Gastroesophageal sphincter (tissue), 4 donors: ENCODE results near the gene ARHGEF16. TPM values are rescaled to one million over a fixed set of nuclear protein-coding genes. Genes with fewer than 3 reads are reported as not detected.

Experiments
- ATAC-seq: fragments of 150-250 bp; one replicate; pipeline ENCODE4 v1.9.1; 2016; ENCODE audit warnings: mild to moderate bottlenecking, moderate library complexity
- H3K27ac ChIP-seq, 4 donors: fragments of 200-600 bp; sonication (generic) in 3 of 4; 1 replicate in 3 of 4; 2 replicates in 1 of 4; pipeline ENCODE4 v1.5.1; 2016 to 2019
- H3K27me3 ChIP-seq: fragments of 200-600 bp; sonication (generic); one replicate; pipeline ENCODE4 v1.5.1; 2019
- H3K36me3 ChIP-seq, 2 donors: fragments of 200-600 bp; sonication (generic); one replicate each; pipeline ENCODE4 v1.5.1; 2019; ENCODE audit warnings: control low read depth in 1 of 2
- H3K4me1 ChIP-seq, 3 donors: fragments of 200-600 bp; sonication (generic); 1 replicate in 2 of 3; 2 replicates in 1 of 3; pipeline ENCODE4 v1.5.1; 2016 to 2019; ENCODE audit warnings: control low read depth in 2 of 3
- H3K4me3 ChIP-seq, 2 donors: fragments of 200-600 bp; sonication (generic); one replicate each; pipeline ENCODE4 v1.5.1; 2019; ENCODE audit warnings: mild to moderate bottlenecking in 1 of 2, moderate library complexity in 1 of 2
- H3K9me3 ChIP-seq, 3 donors: fragments of 200-600 bp; sonication (generic); one replicate each; pipeline ENCODE4 v1.5.1; 2017 to 2019; ENCODE audit warnings: control low read depth in 2 of 3
- EP300 ChIP-seq: sonication (generic); formaldehyde crosslinking; IDR thresholded peaks from one replicate; pipeline ENCODE4 v1.6.1; 2017; ENCODE audit warnings: antibody characterized with exemption, mild to moderate bottlenecking
- POLR2A ChIP-seq, 2 donors: fragments of 450-650 bp; IDR thresholded peaks; one replicate each; pipeline ENCODE4 v1.6.1; 2017; ENCODE audit warnings: antibody characterized with exemption in 2 of 2, mild to moderate bottlenecking in 2 of 2, moderate library complexity in 1 of 2
- POLR2AphosphoS5 ChIP-seq: sonication (generic); formaldehyde crosslinking; IDR thresholded peaks from one replicate; pipeline ENCODE4 v1.6.1; 2017; ENCODE audit warnings: antibody characterized with exemption
- WGBS, 2 donors: methylation state at CpG; one replicate each; pipeline ENCODE4 v1.1.5; 2018; ENCODE audit warnings: low coverage in 1 of 2; 5-methylcytosine and 5-hydroxymethylcytosine counted together
- total RNA-seq, 4 donors: library from RNA; depleted of rRNA; stranded (reverse); fragments of >200 nt; gene quantifications; one replicate each; pipeline ENCODE4 v1.1.0, GENCODE V29; 2016
- TF ChIP-seq, protein P1 (sequence below), 4 experiments: fragments of 200-600 bp in 2 of 4; fragments of 450-650 bp in 2 of 4; sonication (generic) in 1 of 4; IDR thresholded peaks; one replicate each; pipeline ENCODE4 v1.5.1; 2017 to 2019; ENCODE audit warnings: antibody characterized with exemption in 4 of 4, mild to moderate bottlenecking in 2 of 4, moderate library complexity in 2 of 4

ARHGEF16 gene
- total RNA-seq, 4 donors from 2014 or later = 0.54 to 2.3 (median 0.87) TPM

DNA sequence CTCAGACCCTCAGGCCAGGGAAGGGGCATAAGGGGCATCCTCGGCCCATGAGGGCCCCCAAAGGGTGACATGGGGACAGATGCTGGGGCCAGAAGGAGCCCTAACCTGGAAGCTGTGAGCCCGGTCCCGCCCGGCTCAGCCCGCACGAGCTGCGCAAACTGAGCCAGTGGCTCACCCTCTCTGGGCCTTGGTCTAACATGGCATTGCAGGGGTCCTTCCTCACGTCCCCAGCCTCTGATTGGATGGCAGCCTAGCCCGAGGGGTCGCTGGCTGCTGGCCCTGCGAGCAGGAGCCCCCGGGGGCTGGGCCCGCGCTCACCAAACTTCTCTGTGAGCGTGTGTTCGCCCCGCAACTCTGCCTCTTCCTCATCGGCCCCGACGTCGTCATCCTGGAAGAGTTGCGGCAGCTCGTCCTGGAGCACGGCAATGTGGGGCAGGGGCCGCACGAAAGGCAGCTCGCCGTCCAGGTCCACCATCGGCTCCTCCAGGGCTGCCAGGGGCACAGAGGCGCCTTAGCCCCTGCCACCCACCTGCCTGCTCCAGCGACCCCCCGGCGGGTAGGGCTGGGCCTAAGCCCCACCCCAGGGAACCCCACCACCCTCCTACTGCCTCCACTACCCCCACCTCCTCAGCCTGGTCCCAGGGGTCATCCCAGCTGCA is 54.4 kb downstream of the ARHGEF16 start:
- no peak for ATAC-seq
- H3K4me1 ChIP-seq = peaks cover 0 to 11% (median 0%) of the 10 kb centered on the region in 3 donors
- WGBS, 2 donors = 95% methylated on average over 4 of the region's 33 CpGs; no CpG with 5 or more reads in 1 of the 2 donors
- H3K27me3 ChIP-seq = no peaks in the 10 kb centered on the region
- no peak overlapping the region for H3K4me3 ChIP-seq
- H3K9me3 ChIP-seq = no peaks in the 10 kb centered on the region
- TF ChIP-seq POLR2A (IDR thresholded peaks at IDR 0.05) (no peak), EP300 (no peak)
- TF ChIP-seq, protein P1, sequence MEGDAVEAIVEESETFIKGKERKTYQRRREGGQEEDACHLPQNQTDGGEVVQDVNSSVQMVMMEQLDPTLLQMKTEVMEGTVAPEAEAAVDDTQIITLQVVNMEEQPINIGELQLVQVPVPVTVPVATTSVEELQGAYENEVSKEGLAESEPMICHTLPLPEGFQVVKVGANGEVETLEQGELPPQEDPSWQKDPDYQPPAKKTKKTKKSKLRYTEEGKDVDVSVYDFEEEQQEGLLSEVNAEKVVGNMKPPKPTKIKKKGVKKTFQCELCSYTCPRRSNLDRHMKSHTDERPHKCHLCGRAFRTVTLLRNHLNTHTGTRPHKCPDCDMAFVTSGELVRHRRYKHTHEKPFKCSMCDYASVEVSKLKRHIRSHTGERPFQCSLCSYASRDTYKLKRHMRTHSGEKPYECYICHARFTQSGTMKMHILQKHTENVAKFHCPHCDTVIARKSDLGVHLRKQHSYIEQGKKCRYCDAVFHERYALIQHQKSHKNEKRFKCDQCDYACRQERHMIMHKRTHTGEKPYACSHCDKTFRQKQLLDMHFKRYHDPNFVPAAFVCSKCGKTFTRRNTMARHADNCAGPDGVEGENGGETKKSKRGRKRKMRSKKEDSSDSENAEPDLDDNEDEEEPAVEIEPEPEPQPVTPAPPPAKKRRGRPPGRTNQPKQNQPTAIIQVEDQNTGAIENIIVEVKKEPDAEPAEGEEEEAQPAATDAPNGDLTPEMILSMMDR (IDR thresholded peaks at IDR 0.05) = no peak
- H3K36me3 ChIP-seq = peaks cover 0 to 13% of the 10 kb centered on the region in 2 donors
- no peak overlapping the region for H3K27ac ChIP-seq

DNA sequence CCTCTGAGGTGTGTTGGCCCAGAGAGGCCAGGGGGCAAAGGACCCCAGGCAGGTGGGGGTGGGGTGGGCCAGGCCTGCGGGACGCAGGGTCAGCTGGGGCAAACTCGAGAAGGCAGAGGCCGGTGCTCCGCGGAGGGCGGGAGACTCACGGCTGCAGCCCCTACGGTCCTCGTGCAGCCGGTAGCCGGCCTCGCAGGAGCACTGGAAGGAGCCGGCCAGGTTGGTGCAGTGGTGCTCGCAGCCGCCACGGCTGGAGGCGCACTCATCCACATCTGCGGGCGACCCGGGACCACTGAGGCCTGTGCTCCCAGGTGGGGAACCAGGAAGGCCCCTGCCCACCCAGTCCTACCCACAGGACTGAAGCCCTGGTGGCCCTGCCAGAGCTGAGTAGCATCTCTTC is 55.3 kb downstream of the ARHGEF16 start:
- ATAC-seq = no peak
- Histone ChIP-seq H3K36me3 (peaks cover 0 to 13% of the 10 kb centered on the region in 2 donors), H3K4me1 (peaks cover 0 to 7% (median 0%) of the 10 kb centered on the region in 3 donors), H3K9me3 (no peaks in the 10 kb centered on the region), H3K27me3 (no peaks in the 10 kb centered on the region), H3K4me3 (no peak overlapping the region), H3K27ac (no peak overlapping the region)
- no peak for TF ChIP-seq POLR2AphosphoS5
- no peak for TF ChIP-seq POLR2A (IDR thresholded peaks at IDR 0.05)
- no peak for TF ChIP-seq EP300
- TF ChIP-seq, protein P1 (IDR thresholded peaks at IDR 0.05) = no peak
- no CpG with 5 or more reads among the region's 21 CpGs for WGBS, 2 donors

DNA sequence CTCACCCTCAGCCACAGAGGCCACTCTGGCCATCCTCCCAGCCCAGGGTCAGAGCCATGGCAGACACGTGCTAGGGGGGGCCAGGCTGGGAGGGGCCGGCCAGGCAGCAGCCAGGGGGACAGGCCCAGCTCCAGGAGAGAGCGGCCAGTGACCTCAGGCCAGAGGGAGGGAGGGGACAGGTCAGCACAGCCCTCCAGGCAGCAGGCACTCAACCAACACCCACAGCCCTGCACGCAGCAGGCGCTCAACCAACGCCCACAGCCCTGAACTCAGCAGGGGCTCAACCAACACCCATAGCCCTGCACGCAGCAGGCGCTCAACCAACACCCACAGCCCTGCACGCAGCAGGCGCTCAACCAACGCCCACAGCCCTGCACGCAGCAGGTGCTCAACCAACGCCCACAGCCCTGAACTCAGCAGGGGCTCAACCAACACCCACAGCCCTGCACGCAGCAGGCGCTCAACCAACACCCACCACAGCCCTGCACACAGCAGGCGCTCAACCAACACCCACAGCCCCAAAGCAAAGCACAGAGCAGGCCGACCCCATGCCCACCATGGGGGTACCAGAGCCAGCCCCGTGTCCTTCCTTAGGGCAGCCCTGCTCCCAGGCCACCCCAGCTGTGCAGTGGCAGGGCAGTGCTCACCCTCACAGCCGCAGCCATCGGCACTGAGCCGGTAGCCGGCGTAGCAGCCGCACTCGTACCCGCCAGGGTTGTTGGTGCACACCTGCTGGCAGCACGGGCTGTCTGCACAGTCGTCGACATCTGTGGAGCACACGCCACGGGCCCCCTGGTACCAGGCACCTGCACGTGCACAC is 55.9 kb downstream of the ARHGEF16 start:
- no peak overlapping the region for H3K4me3 ChIP-seq
- H3K27me3 ChIP-seq = no peaks in the 10 kb centered on the region
- peaks cover 0 to 13% of the 10 kb centered on the region in 2 donors for H3K36me3 ChIP-seq
- ATAC-seq = no peak
- no peak overlapping the region for H3K27ac ChIP-seq
- H3K9me3 ChIP-seq = no peaks in the 10 kb centered on the region
- TF ChIP-seq POLR2AphosphoS5 (no peak), POLR2A (IDR thresholded peaks at IDR 0.05) (no peak), EP300 (no peak)
- TF ChIP-seq, protein P1 (IDR thresholded peaks at IDR 0.05) = no peak
- H3K4me1 ChIP-seq = peaks cover 0 to under 1% (median 0%) of the 10 kb centered on the region in 3 donors
- WGBS, 2 donors = 80% methylated on average over 1 of the region's 32 CpGs; no CpG with 5 or more reads in 1 of the 2 donors

DNA sequence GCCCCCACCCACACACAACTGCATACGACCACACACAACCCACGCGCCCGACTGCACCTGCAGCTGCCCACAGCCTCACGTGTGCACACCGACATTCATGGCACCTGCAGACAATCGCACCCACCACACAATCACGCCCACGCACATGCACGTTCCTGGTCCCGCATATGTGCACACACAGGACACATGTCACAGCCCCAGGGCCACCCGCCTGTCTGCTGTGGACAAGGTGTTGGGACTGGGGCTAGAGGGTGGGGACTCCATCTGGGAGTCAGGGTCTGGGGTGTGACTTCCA is 56.4 kb downstream of the ARHGEF16 start:
- Histone ChIP-seq H3K27me3 (no peaks in the 10 kb centered on the region), H3K27ac (no peak overlapping the region), H3K4me1 (no peaks in the 10 kb centered on the region), H3K9me3 (no peaks in the 10 kb centered on the region), H3K4me3 (no peak overlapping the region), H3K36me3 (peaks cover 0 to 13% of the 10 kb centered on the region in 2 donors)
- TF ChIP-seq POLR2A (IDR thresholded peaks at IDR 0.05) = no peak
- TF ChIP-seq POLR2AphosphoS5 = no peak
- TF ChIP-seq, protein P1 (IDR thresholded peaks at IDR 0.05) = no peak
- TF ChIP-seq EP300 = no peak
- no peak for ATAC-seq
- no CpG with 5 or more reads among the region's 12 CpGs for WGBS, 2 donors

DNA sequence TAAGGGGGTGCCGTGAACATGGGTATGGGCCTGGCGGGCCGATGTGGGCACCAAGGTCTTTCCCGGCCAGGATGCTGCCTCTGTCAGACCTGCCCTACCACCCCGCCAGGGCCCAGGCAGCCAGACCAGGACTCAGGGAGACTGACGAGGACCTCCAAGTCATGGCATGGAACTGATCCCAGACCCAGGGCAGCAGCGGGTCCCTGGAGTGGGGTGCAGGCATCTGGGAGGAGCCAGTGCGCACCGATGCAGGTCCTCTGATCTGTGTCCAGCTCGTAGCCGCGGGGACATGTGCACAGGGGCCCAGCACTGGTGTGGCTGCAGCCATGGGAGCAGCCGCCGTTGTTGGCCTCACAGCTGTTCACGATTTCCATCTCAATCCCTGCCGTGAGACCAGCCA is 56.8 kb downstream of the ARHGEF16 start:
- Histone ChIP-seq H3K27ac (no peak overlapping the region), H3K9me3 (no peaks in the 10 kb centered on the region), H3K36me3 (peaks cover 0 to 13% of the 10 kb centered on the region in 2 donors), H3K4me3 (no peak overlapping the region), H3K4me1 (no peaks in the 10 kb centered on the region), H3K27me3 (no peaks in the 10 kb centered on the region)
- 100% methylated on average over 1 of the region's 16 CpGs; no CpG with 5 or more reads in 1 of the 2 donors for WGBS, 2 donors
- ATAC-seq = no peak
- no peak for TF ChIP-seq POLR2AphosphoS5
- no peak for TF ChIP-seq EP300
- no peak for TF ChIP-seq POLR2A (IDR thresholded peaks at IDR 0.05)
- TF ChIP-seq, protein P1 (IDR thresholded peaks at IDR 0.05) = no peak
